GM23338 (cell line): ENCODE results near the gene TMEM37.

Source experiments
- CTCF ChIP-seq, 2 experiments: fragments of 200-600 bp in 1 of 2; sonication (generic) in 1 of 2; conservative IDR thresholded peaks; 2 replicates each; pipeline versions ENCODE4 v1.5.1 to v1.6.1; 2016 to 2017; ENCODE audit warnings: antibody characterized with exemption in 2 of 2, low read depth in 2 of 2, mild to moderate bottlenecking in 2 of 2, moderate library complexity in 1 of 2
- EZH2 ChIP-seq: fragments of 200-600 bp; sonication (generic); IDR thresholded peaks from one replicate; pipeline ENCODE4 v1.8.0; 2017; ENCODE audit warnings: antibody characterized with exemption, mild to moderate bottlenecking, low read depth; ENCODE audit not compliant: unreplicated experiment
- EZH2phosphoT487 ChIP-seq: fragments of 200-600 bp; sonication (generic); IDR thresholded peaks from one replicate; pipeline ENCODE4 v1.8.1; 2018; ENCODE audit warnings: antibody characterized with exemption; ENCODE audit not compliant: unreplicated experiment
- JUNB ChIP-seq: IDR thresholded peaks from one replicate; pipeline ENCODE4 v1.6.1; 2016; ENCODE audit warnings: antibody characterized with exemption; ENCODE audit not compliant: unreplicated experiment
- NANOG ChIP-seq: IDR thresholded peaks from 2 replicates; pipeline ENCODE4 v1.6.1; 2016; ENCODE audit warnings: antibody characterized with exemption, borderline replicate concordance
- POLR2AphosphoS5 ChIP-seq: IDR thresholded peaks from 2 replicates; pipeline ENCODE4 v1.6.1; 2016; ENCODE audit warnings: antibody characterized with exemption, low read depth
- REST ChIP-seq: IDR thresholded peaks from one replicate; pipeline ENCODE4 v1.6.1; 2018; ENCODE audit warnings: antibody characterized with exemption; ENCODE audit not compliant: unreplicated experiment
- STAT1 ChIP-seq: IDR thresholded peaks from one replicate; pipeline ENCODE4 v1.6.1; 2016; ENCODE audit warnings: antibody characterized with exemption; ENCODE audit not compliant: unreplicated experiment
- TF ChIP-seq, protein P1 (sequence below): IDR thresholded peaks from 2 replicates; pipeline ENCODE4 v1.6.1; 2016; ENCODE audit warnings: antibody characterized with exemption
- TF ChIP-seq, protein P2 (sequence below): fragments of 250-450 bp; sonication (Bioruptor Pico); IDR thresholded peaks from 2 replicates; pipeline ENCODE4 v1.5.0; 2020; ENCODE audit warnings: mild to moderate bottlenecking, moderate library complexity

GRCh38 chr2:119402645-119403560, 28.8 kb upstream of the TMEM37 start:
- TF ChIP-seq EZH2phosphoT487 (no peak), NANOG (no peak), CTCF (conservative IDR thresholded peaks at IDR 0.05; ENCODE audit: low read depth in 2 of 2) (no peak), STAT1 (no peak), POLR2AphosphoS5 (no peak), JUNB (no peak), EZH2 (no peak), REST (no peak)
- TF ChIP-seq, protein P1, sequence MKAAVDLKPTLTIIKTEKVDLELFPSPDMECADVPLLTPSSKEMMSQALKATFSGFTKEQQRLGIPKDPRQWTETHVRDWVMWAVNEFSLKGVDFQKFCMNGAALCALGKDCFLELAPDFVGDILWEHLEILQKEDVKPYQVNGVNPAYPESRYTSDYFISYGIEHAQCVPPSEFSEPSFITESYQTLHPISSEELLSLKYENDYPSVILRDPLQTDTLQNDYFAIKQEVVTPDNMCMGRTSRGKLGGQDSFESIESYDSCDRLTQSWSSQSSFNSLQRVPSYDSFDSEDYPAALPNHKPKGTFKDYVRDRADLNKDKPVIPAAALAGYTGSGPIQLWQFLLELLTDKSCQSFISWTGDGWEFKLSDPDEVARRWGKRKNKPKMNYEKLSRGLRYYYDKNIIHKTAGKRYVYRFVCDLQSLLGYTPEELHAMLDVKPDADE, result no peak
- TF ChIP-seq, protein P2, sequence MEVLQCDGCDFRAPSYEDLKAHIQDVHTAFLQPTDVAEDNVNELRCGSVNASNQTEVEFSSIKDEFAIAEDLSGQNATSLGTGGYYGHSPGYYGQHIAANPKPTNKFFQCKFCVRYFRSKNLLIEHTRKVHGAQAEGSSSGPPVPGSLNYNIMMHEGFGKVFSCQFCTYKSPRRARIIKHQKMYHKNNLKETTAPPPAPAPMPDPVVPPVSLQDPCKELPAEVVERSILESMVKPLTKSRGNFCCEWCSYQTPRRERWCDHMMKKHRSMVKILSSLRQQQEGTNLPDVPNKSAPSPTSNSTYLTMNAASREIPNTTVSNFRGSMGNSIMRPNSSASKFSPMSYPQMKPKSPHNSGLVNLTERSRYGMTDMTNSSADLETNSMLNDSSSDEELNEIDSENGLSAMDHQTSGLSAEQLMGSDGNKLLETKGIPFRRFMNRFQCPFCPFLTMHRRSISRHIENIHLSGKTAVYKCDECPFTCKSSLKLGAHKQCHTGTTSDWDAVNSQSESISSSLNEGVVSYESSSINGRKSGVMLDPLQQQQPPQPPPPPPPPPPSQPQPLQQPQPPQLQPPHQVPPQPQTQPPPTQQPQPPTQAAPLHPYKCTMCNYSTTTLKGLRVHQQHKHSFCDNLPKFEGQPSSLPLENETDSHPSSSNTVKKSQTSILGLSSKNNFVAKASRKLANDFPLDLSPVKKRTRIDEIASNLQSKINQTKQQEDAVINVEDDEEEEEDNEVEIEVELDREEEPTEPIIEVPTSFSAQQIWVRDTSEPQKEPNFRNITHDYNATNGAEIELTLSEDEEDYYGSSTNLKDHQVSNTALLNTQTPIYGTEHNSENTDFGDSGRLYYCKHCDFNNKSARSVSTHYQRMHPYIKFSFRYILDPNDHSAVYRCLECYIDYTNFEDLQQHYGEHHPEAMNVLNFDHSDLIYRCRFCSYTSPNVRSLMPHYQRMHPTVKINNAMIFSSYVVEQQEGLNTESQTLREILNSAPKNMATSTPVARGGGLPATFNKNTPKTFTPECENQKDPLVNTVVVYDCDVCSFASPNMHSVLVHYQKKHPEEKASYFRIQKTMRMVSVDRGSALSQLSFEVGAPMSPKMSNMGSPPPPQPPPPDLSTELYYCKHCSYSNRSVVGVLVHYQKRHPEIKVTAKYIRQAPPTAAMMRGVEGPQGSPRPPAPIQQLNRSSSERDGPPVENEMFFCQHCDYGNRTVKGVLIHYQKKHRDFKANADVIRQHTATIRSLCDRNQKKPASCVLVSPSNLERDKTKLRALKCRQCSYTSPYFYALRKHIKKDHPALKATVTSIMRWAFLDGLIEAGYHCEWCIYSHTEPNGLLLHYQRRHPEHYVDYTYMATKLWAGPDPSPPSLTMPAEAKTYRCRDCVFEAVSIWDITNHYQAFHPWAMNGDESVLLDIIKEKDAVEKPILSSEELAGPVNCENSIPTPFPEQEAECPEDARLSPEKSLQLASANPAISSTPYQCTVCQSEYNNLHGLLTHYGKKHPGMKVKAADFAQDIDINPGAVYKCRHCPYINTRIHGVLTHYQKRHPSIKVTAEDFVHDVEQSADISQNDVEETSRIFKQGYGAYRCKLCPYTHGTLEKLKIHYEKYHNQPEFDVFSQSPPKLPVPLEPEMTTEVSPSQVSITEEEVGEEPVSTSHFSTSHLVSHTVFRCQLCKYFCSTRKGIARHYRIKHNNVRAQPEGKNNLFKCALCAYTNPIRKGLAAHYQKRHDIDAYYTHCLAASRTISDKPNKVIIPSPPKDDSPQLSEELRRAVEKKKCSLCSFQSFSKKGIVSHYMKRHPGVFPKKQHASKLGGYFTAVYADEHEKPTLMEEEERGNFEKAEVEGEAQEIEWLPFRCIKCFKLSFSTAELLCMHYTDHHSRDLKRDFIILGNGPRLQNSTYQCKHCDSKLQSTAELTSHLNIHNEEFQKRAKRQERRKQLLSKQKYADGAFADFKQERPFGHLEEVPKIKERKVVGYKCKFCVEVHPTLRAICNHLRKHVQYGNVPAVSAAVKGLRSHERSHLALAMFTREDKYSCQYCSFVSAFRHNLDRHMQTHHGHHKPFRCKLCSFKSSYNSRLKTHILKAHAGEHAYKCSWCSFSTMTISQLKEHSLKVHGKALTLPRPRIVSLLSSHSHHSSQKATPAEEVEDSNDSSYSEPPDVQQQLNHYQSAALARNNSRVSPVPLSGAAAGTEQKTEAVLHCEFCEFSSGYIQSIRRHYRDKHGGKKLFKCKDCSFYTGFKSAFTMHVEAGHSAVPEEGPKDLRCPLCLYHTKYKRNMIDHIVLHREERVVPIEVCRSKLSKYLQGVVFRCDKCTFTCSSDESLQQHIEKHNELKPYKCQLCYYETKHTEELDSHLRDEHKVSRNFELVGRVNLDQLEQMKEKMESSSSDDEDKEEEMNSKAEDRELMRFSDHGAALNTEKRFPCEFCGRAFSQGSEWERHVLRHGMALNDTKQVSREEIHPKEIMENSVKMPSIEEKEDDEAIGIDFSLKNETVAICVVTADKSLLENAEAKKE, result no peak
